Erythroblast (primary cell): ENCODE data around the gene HNRNPC.
"Not testable (repeated sequence)": the region's sequence is repeated elsewhere in the genome, so short reads cannot be mapped to it uniquely, and the experiment has no call there.

Source experiments
- GATA1 ChIP-seq: IDR thresholded peaks from 2 replicates; pipeline ENCODE4 v1.6.1; 2011; ENCODE audit warnings: low read depth, mild to moderate bottlenecking, control low read depth, low read length, moderate library complexity
- POLR2A ChIP-seq: IDR thresholded peaks from 2 replicates; pipeline ENCODE4 v1.6.1; 2011; ENCODE audit warnings: mild to moderate bottlenecking, low read length

- not testable (repeated sequence) for TF ChIP-seq POLR2A, GATA1
These were observed 12.7 kb upstream of the HNRNPC start for GRCh38 chr14:21281917-21282316.
